Activated CD4-positive, alpha-beta T cell treated with anti-CD3 and anti-CD28 coated beads, Interleukin-2, amount 10 ng/mL, durations not matched to agents 7 days and 5 days (primary cell): ENCODE results near the gene OGFOD2. TPM values are rescaled to one million over a fixed set of nuclear protein-coding genes. Genes with fewer than 3 reads are reported as not detected.
A peak's percentile ranks its signal among the peaks of the same experiment; 100 is the strongest.

Source experiments
- CTCF ChIA-PET: fragments of 350-600 bp; sonication (Branson Sonifier 250); formaldehyde crosslinking; loops from one replicate; lab custom pipeline; 2021; ENCODE audit warnings: antibody characterized with exemption; lab: Charles Lee
- POLR2A ChIA-PET: fragments of 350-600 bp; sonication (Branson Sonifier 250); formaldehyde crosslinking; loops from one replicate; lab custom pipeline; 2021; ENCODE audit warnings: antibody characterized with exemption; lab: Charles Lee
- DNase-seq: peaks from one replicate; pipeline ENCODE4 v3.0.0-alpha.2; 2020
- H3K27ac Mint-ChIP-seq: one replicate; pipeline ENCODE4 v1.8.0; 2021; ENCODE audit warnings: mild to moderate bottlenecking, moderate library complexity, mixed read lengths
- H3K27me3 Mint-ChIP-seq: one replicate; pipeline ENCODE4 v1.8.0; 2021; ENCODE audit warnings: mixed read lengths
- H3K36me3 Mint-ChIP-seq: one replicate; pipeline ENCODE4 v1.8.0; 2021; ENCODE audit warnings: low read depth, mixed read lengths
- H3K4me1 Mint-ChIP-seq: one replicate; pipeline ENCODE4 v1.8.0; 2021; ENCODE audit warnings: mixed read lengths
- H3K4me3 Mint-ChIP-seq: one replicate; pipeline ENCODE4 v1.8.0; 2021; ENCODE audit warnings: mild to moderate bottlenecking, moderate library complexity, mixed read lengths
- H3K9me3 Mint-ChIP-seq: one replicate; pipeline ENCODE4 v1.8.0; 2021; ENCODE audit warnings: mixed read lengths
- total RNA-seq, 2 experiments: library from RNA; stranded (reverse); gene quantifications; one replicate each; pipeline ENCODE4 v1.2.3, GENCODE V29; 2021

The OGFOD2 gene
- total RNA-seq, 2 experiments from 2014 or later = 25.3 to 25.9 TPM

- Mint-ChIP-seq H3K9me3 (no peaks in the 10 kb centered on the region), H3K27me3 (no peaks in the 10 kb centered on the region), H3K4me1 (no peaks in the 10 kb centered on the region), H3K4me3 (no peak overlapping the region), H3K36me3 (no peaks in the 10 kb centered on the region), H3K27ac (no peak overlapping the region)
- DNase-seq = no peak
- CTCF ChIA-PET = interaction anchor here (0.8 kb wide), 1 partner anchor 241 kb away, joined by 3 read pairs; no protein-coding TSS in a partner anchor
- POLR2A ChIA-PET = no interaction called here
These were observed 21.7 kb downstream of the OGFOD2 start for GRCh38 chr12:122996621-122997342.

- ChIA-PET POLR2A (no interaction called here), CTCF (interaction anchor here (0.8 to 0.9 kb wide), 2 partner anchors 235 to 241 kb away, joined by 3 read pairs; partner anchors contain the start of genes MPHOSPH9 and MTRFR)
- Mint-ChIP-seq H3K36me3 (no peaks in the 10 kb centered on the region), H3K27ac (peak overlapping the region; percentile 41), H3K4me1 (no peaks in the 10 kb centered on the region), H3K4me3 (no peak overlapping the region), H3K9me3 (no peaks in the 10 kb centered on the region), H3K27me3 (no peaks in the 10 kb centered on the region)
- no peak for DNase-seq
These were observed 22.6 kb downstream of the OGFOD2 start for GRCh38 chr12:122997343-122998250.

DNA sequence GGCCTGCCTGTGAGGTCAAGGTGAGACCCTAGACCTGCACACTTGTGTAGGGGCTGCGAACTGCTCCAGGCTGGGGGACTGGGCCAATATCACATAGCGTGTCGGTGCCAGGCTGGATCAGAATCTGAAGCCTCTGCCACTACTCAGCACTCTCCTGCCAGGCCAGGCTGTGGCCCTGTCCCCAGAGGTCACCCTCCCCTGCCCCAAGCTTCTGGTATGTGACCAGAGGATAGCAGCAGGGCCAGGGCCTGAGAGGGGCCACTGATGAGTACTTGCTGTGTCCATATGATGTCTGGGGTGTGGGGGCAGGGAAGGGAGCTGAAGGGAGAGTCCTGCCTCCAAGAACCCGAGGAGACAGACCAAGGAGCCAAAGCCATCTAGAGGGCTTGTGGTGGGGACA is 23.3 kb downstream of the OGFOD2 start:
- DNase-seq = no peak
- Mint-ChIP-seq H3K4me1 (no peaks in the 10 kb centered on the region), H3K36me3 (no peaks in the 10 kb centered on the region), H3K27ac (no peak overlapping the region), H3K27me3 (no peaks in the 10 kb centered on the region), H3K4me3 (no peak overlapping the region), H3K9me3 (no peaks in the 10 kb centered on the region)
- POLR2A ChIA-PET = no interaction called here
- CTCF ChIA-PET = interaction anchor here (0.9 kb wide), 1 partner anchor 234 kb away, joined by 3 read pairs; the partner anchor contains the start of genes MPHOSPH9 and MTRFR

DNA sequence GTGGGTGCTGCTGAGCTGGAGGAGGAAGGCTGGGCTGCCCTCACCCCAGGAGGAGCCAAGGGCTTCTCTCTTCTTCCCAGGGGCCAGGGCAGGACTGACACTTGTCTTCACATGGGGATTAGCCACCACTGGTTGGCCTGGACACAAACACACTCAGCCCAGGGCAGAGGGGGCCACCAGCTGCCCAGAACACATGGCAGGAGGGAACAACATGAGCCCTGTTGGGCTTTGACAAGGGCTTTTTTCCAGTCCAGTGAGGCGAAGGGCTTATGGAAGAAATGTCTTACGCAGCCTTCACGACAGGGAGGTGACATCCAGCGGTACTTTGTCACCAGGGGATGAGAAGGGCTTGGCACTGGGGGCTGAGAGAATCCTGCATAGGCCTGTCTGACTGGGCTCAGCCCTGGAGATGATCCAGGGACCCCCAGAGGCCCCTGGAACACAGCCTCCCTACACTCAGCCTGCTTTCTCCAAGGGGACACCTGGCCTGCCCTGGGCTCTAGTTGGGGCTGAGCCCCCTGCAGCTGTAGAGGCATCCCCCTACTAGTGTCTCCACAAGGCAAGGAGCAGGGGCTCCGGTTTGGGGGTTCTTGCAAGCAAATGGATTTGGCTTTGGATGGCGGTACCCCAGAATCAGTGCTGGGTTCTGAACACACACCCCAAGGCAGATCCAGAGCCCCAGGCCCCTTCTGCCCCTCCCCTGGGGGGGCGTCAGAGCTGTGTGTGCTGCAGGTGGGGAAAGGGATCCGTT is 24.3 kb downstream of the OGFOD2 start:
- Mint-ChIP-seq H3K27ac (no peak overlapping the region), H3K36me3 (no peaks in the 10 kb centered on the region), H3K27me3 (no peaks in the 10 kb centered on the region), H3K9me3 (no peaks in the 10 kb centered on the region), H3K4me1 (no peaks in the 10 kb centered on the region), H3K4me3 (no peak overlapping the region)
- CTCF ChIA-PET = no interaction called here
- POLR2A ChIA-PET = no interaction called here
- DNase-seq = no peak

- ChIA-PET CTCF (interaction anchor here (1.0 kb wide), 1 partner anchor 14 kb away, joined by 3 read pairs; no protein-coding TSS in a partner anchor), POLR2A (no interaction called here)
- no peaks in the 10 kb centered on the region for H3K27me3 Mint-ChIP-seq
- H3K27ac Mint-ChIP-seq = no peak overlapping the region
- H3K36me3 Mint-ChIP-seq = no peaks in the 10 kb centered on the region
- DNase-seq = no peak
- H3K9me3 Mint-ChIP-seq = no peaks in the 10 kb centered on the region
- no peaks in the 10 kb centered on the region for H3K4me1 Mint-ChIP-seq
- no peak overlapping the region for H3K4me3 Mint-ChIP-seq
These were observed 25.0 kb downstream of the OGFOD2 start for GRCh38 chr12:122999986-123000420.

- no peak for DNase-seq
- H3K36me3 Mint-ChIP-seq = no peaks in the 10 kb centered on the region
- no peak overlapping the region for H3K27ac Mint-ChIP-seq
- ChIA-PET POLR2A (no interaction called here), CTCF (interaction anchor here (1.0 kb wide), 1 partner anchor 14 kb away, joined by 3 read pairs; no protein-coding TSS in a partner anchor)
- no peaks in the 10 kb centered on the region for H3K27me3 Mint-ChIP-seq
- H3K4me3 Mint-ChIP-seq = no peak overlapping the region
- no peaks in the 10 kb centered on the region for H3K9me3 Mint-ChIP-seq
- H3K4me1 Mint-ChIP-seq = no peaks in the 10 kb centered on the region
These were observed 25.5 kb downstream of the OGFOD2 start for GRCh38 chr12:123000578-123000977.

DNA sequence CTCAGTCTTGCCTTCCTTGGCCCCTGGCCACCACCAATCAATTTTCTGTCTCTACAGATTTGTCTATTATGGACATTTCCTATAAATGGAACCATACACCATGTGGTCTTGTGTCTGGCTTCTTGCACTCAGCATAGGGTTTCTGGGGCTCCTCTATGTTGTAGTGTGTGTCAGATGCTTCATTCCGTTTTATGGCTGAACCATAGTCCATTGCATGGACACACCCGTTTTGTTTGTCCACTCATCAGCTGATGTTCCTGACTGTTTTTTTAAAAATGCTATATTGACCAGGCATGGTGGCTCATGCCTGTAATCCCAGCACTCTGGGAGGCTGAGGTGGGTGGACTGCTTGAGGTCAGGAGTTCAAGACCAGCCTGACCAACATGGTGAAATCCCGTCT is 26.4 kb downstream of the OGFOD2 start:
- no peak overlapping the region for H3K27ac Mint-ChIP-seq
- DNase-seq = no peak
- H3K9me3 Mint-ChIP-seq = no peaks in the 10 kb centered on the region
- no peak overlapping the region for H3K4me3 Mint-ChIP-seq
- no peaks in the 10 kb centered on the region for H3K4me1 Mint-ChIP-seq
- ChIA-PET CTCF (interaction anchor here (0.6 to 2.1 kb wide), 3 partner anchors 10 to 315 kb away, joined by 3 to 4 read pairs (median 4); no protein-coding TSS in a partner anchor), POLR2A (no interaction called here)
- no peaks in the 10 kb centered on the region for H3K36me3 Mint-ChIP-seq
- no peaks in the 10 kb centered on the region for H3K27me3 Mint-ChIP-seq

- ChIA-PET POLR2A (no interaction called here), CTCF (interaction anchor here (1.0 kb wide), 1 partner anchor 33 kb away, joined by 3 read pairs; no protein-coding TSS in a partner anchor)
- no peak for DNase-seq
- Mint-ChIP-seq H3K9me3 (no peaks in the 10 kb centered on the region), H3K27ac (no peak overlapping the region), H3K4me1 (no peaks in the 10 kb centered on the region), H3K4me3 (no peak overlapping the region), H3K27me3 (no peaks in the 10 kb centered on the region), H3K36me3 (no peaks in the 10 kb centered on the region)
These were observed 28.2 kb downstream of the OGFOD2 start for GRCh38 chr12:123003257-123003656.

GRCh38 chr12:123004287-123004686 is 29.2 kb downstream of the OGFOD2 start:
- Mint-ChIP-seq H3K9me3 (no peaks in the 10 kb centered on the region), H3K27me3 (no peaks in the 10 kb centered on the region), H3K4me1 (no peaks in the 10 kb centered on the region), H3K27ac (no peak overlapping the region), H3K4me3 (no peak overlapping the region), H3K36me3 (no peaks in the 10 kb centered on the region)
- ChIA-PET POLR2A (no interaction called here), CTCF (interaction anchor here (1.0 kb wide), 1 partner anchor 32 kb away, joined by 3 read pairs; no protein-coding TSS in a partner anchor)
- DNase-seq = no peak

GRCh38 chr12:123005081-123005626 is 30.1 kb downstream of the OGFOD2 start:
- no peaks in the 10 kb centered on the region for H3K4me1 Mint-ChIP-seq
- no peak overlapping the region for H3K4me3 Mint-ChIP-seq
- CTCF ChIA-PET = interaction anchor here (0.5 to 1.2 kb wide), 3 partner anchors 12 to 23 kb away, joined by 3 to 4 read pairs (median 3); no protein-coding TSS in a partner anchor
- H3K27ac Mint-ChIP-seq = no peak overlapping the region
- DNase-seq = no peak
- POLR2A ChIA-PET = no interaction called here
- no peaks in the 10 kb centered on the region for H3K27me3 Mint-ChIP-seq
- H3K36me3 Mint-ChIP-seq = no peaks in the 10 kb centered on the region
- no peaks in the 10 kb centered on the region for H3K9me3 Mint-ChIP-seq

- CTCF ChIA-PET = interaction anchor here (0.7 to 1.4 kb wide), 3 partner anchors 14 to 146 kb away, joined by 3 to 5 read pairs (median 4); no protein-coding TSS in a partner anchor
- POLR2A ChIA-PET = no interaction called here
- no peaks in the 10 kb centered on the region for H3K4me1 Mint-ChIP-seq
- no peaks in the 10 kb centered on the region for H3K27me3 Mint-ChIP-seq
- H3K4me3 Mint-ChIP-seq = no peak overlapping the region
- H3K27ac Mint-ChIP-seq = no peak overlapping the region
- H3K9me3 Mint-ChIP-seq = no peaks in the 10 kb centered on the region
- no peak for DNase-seq
- no peaks in the 10 kb centered on the region for H3K36me3 Mint-ChIP-seq
These were observed 31.9 kb downstream of the OGFOD2 start for GRCh38 chr12:123006977-123007376.

GRCh38 chr12:123010110-123010509 is 35.1 kb downstream of the OGFOD2 start:
- no peaks in the 10 kb centered on the region for H3K27me3 Mint-ChIP-seq
- H3K27ac Mint-ChIP-seq = no peak overlapping the region
- CTCF ChIA-PET = interaction anchor here (0.6 to 1.2 kb wide), 2 partner anchors 228 to 760 kb away, joined by 4 read pairs; no protein-coding TSS in a partner anchor
- H3K4me3 Mint-ChIP-seq = no peak overlapping the region
- H3K4me1 Mint-ChIP-seq = no peaks in the 10 kb centered on the region
- H3K9me3 Mint-ChIP-seq = no peaks in the 10 kb centered on the region
- POLR2A ChIA-PET = no interaction called here
- no peak for DNase-seq
- H3K36me3 Mint-ChIP-seq = no peaks in the 10 kb centered on the region
